A549 (cell line): ENCODE results near the gene EMILIN1. TPM values are rescaled to one million over a fixed set of nuclear protein-coding genes. Genes with fewer than 3 reads are reported as not detected.
A peak's percentile ranks its signal among the peaks of the same experiment; 100 is the strongest.

ENCODE experiments used
- ATAC-seq, 2 experiments: fragments of 200-7000 bp in 1 of 2; fragments of >200 bp in 1 of 2; cut with Nextera tagmentation in 1 of 2; cut with Tn5 transposase in 1 of 2; 3 replicates each; pipeline versions ENCODE4 v1.8.0 to v1.9.1; 2018 to 2020; ENCODE audit warnings: mild to moderate bottlenecking in 1 of 2, moderate library complexity in 1 of 2
- CTCF ChIA-PET: fragments of 300-600 bp; sonication (Branson Sonifier 250); formaldehyde crosslinking; extraction: SDS; loops from one replicate; lab custom pipeline; 2021; ENCODE audit warnings: antibody characterized with exemption, inconsistent platforms; lab: Yijun Ruan, JAX
- POLR2A ChIA-PET: fragments of 350-600 bp; formaldehyde crosslinking; extraction: SDS; loops from one replicate; lab custom pipeline; 2021; ENCODE audit warnings: antibody characterized with exemption, inconsistent platforms; lab: Yijun Ruan, JAX
- DNase-seq, 2 experiments: peaks; one replicate each; pipeline versions ENCODE4 v3.0.0 to v3.0.0-alpha.2; 2011 to 2016; ENCODE audit warnings: low read depth in 1 of 2, low spot score in 1 of 2
- FAIRE-seq: peaks from 2 replicates; lab custom pipeline; 2011; peaks lifted over from hg19 to GRCh38; lab: Jason Lieb, UNC
- H3K27ac ChIP-seq, 2 experiments: fragments of >200 bp; sonication (Bioruptor Twin); formaldehyde crosslinking; 3 replicates each; pipeline ENCODE4 v1.5.1; 2016 to 2017
- H3K4me1 ChIP-seq: fragments of >200 bp; sonication (Bioruptor Twin); formaldehyde crosslinking; 3 replicates; pipeline ENCODE4 v1.6.1; 2016
- H3K4me2 ChIP-seq: fragments of >200 bp; sonication (Bioruptor Twin); formaldehyde crosslinking; 3 replicates; pipeline ENCODE4 v1.6.1; 2016
- H3K4me3 ChIP-seq: fragments of >200 bp; sonication (Bioruptor Twin); formaldehyde crosslinking; 3 replicates; pipeline ENCODE4 v1.5.1; 2016
- H3K9me3 ChIP-seq: fragments of >200 bp; sonication (Bioruptor Twin); formaldehyde crosslinking; 3 replicates; pipeline ENCODE4 v1.6.1; 2016
- BHLHE40 ChIP-seq: IDR thresholded peaks from 2 replicates; pipeline ENCODE4 v1.6.1; 2012; ENCODE audit warnings: low read depth, low read length, inconsistent platforms
- CBX8 ChIP-seq: fragments of 200-600 bp; sonication (generic); IDR thresholded peaks from 2 replicates; pipeline ENCODE4 v1.6.1; 2016
- EP300 ChIP-seq, 2 experiments: fragments of >200 bp; sonication (Bioruptor Twin); formaldehyde crosslinking; IDR thresholded peaks; 2 replicates in 1 of 2; 3 replicates in 1 of 2; pipeline ENCODE4 v1.6.1; 2016 to 2017
- FOSB ChIP-seq: fragments of 250-450 bp; sonication (Bioruptor Pico); IDR thresholded peaks from 2 replicates; pipeline ENCODE4 v1.5.0; 2020; ENCODE audit warnings: mild to moderate bottlenecking, moderate library complexity
- HDAC2 ChIP-seq: fragments of 200-600 bp; sonication (generic); IDR thresholded peaks from 2 replicates; pipeline ENCODE4 v1.6.1; 2016
- HEYL ChIP-seq: fragments of 250-450 bp; sonication (Bioruptor Pico); IDR thresholded peaks from 2 replicates; pipeline ENCODE4 v1.8.0; 2021; ENCODE audit warnings: mild to moderate bottlenecking, moderate library complexity
- HOXA7 ChIP-seq: fragments of 250-450 bp; sonication (Bioruptor Pico); IDR thresholded peaks from 2 replicates; pipeline ENCODE4 v1.5.0; 2020; ENCODE audit warnings: mild to moderate bottlenecking, moderate library complexity
- HOXB13 ChIP-seq: fragments of 250-450 bp; sonication (Bioruptor Pico); IDR thresholded peaks from 2 replicates; pipeline ENCODE4 v1.5.0; 2020; ENCODE audit warnings: low read depth, mild to moderate bottlenecking, moderate library complexity
- MAFK ChIP-seq: fragments of 450-650 bp; IDR thresholded peaks from 2 replicates; pipeline ENCODE4 v1.6.1; 2014; ENCODE audit not compliant: partially characterized antibody
- NPAS2 ChIP-seq: fragments of 250-450 bp; sonication (Bioruptor Pico); IDR thresholded peaks from 2 replicates; pipeline ENCODE4 v1.8.0; 2022; ENCODE audit warnings: mild to moderate bottlenecking, moderate library complexity, borderline replicate concordance
- POLR2A ChIP-seq: IDR thresholded peaks from 2 replicates; pipeline ENCODE4 v1.6.1; 2012; ENCODE audit warnings: mild to moderate bottlenecking, low read length
- RCOR1 ChIP-seq: fragments of 150-350 bp; IDR thresholded peaks from 2 replicates; pipeline ENCODE4 v1.6.1; 2014; ENCODE audit warnings: antibody characterized with exemption, low read length, low read depth
- RFX5 ChIP-seq: fragments of 450-650 bp; IDR thresholded peaks from 2 replicates; pipeline ENCODE4 v1.7.1; 2014; ENCODE audit warnings: antibody characterized with exemption, mild to moderate bottlenecking, moderate library complexity
- TFCP2L1 ChIP-seq: fragments of 250-450 bp; sonication (Bioruptor Pico); IDR thresholded peaks from 2 replicates; pipeline ENCODE4 v1.5.0; 2021; ENCODE audit warnings: mild to moderate bottlenecking
- TP53 ChIP-seq: fragments of 250-450 bp; sonication (Bioruptor Pico); IDR thresholded peaks from 2 replicates; pipeline ENCODE4 v1.5.0; 2021; ENCODE audit warnings: mild to moderate bottlenecking, moderate library complexity
- ZSCAN20 ChIP-seq: fragments of 250-450 bp; sonication (Bioruptor Pico); IDR thresholded peaks from 2 replicates; pipeline ENCODE4 v1.8.0; 2022; ENCODE audit warnings: mild to moderate bottlenecking, moderate library complexity
- WGBS: methylation state at CpG from one replicate; pipeline ENCODE4 v1.1.6; 2017; ENCODE audit errors: missing lambda C conversion rate; 5-methylcytosine and 5-hydroxymethylcytosine counted together
- polyA plus RNA-seq, 4 experiments: library from polyadenylated mRNA; depleted of rRNA in 3 of 4; stranded (reverse); fragments of >200 nt; fragmentation: RNase III in 1 of 4; extraction: RNeasy Plus Mini Kit Qiagen cat#74134 plus additional on column Dnase treatment in 1 of 4; gene quantifications; 2 replicates in 3 of 4; 3 replicates in 1 of 4; pipeline ENCODE4 v1.2.3, GENCODE V29; 2011 to 2017
- TF ChIP-seq, protein P1 (sequence below): IDR thresholded peaks from 2 replicates; pipeline ENCODE4 v1.6.1; 2012; ENCODE audit warnings: low read depth, borderline replicate concordance
- TF ChIP-seq, protein P2 (sequence below): IDR thresholded peaks from 2 replicates; pipeline ENCODE4 v1.6.1; 2012
- TF ChIP-seq, protein P3 (sequence below): fragments of >200 bp; sonication (Bioruptor Twin); formaldehyde crosslinking; IDR thresholded peaks from 2 replicates; pipeline ENCODE4 v1.6.1; 2016
- TF ChIP-seq, protein P4 (sequence below): fragments of >200 bp; sonication (Bioruptor Twin); formaldehyde crosslinking; IDR thresholded peaks from 3 replicates; pipeline ENCODE4 v1.5.1; 2016
- TF ChIP-seq, protein P5 (sequence below): IDR thresholded peaks from 2 replicates; pipeline ENCODE4 v1.6.1; 2012

EMILIN1 gene
- polyA plus RNA-seq, 2 of the 4 experiments (the other 2 are of a cell fraction), result 0.13 to 0.49 TPM

DNA sequence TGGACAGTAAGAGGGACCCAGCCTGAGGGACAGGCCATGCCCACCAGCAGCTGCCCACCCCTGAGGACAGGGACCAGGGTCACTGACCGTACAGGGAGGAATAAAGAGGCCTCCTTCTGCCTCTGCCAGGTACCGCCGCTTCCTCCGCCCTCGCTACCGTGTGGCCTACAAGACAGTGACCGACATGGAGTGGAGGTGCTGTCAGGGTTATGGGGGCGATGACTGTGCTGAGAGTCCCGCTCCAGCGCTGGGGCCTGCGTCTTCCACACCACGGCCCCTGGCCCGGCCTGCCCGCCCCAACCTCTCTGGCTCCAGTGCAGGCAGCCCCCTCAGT lies 2.2 kb downstream of the EMILIN1 start:
- Histone ChIP-seq H3K4me2 (no peak overlapping the region), H3K4me1 (peaks cover 12% of the 10 kb centered on the region)
- TF ChIP-seq HEYL (CRISPR knock-in tag) (no peak), TP53 (CRISPR knock-in tag) (no peak), HOXA7 (CRISPR knock-in tag) (no peak), HDAC2 (no peak), BHLHE40 (no peak), POLR2A (no peak), NPAS2 (no peak), HOXB13 (no peak), CBX8 (no peak)
- TF ChIP-seq, protein P1, sequence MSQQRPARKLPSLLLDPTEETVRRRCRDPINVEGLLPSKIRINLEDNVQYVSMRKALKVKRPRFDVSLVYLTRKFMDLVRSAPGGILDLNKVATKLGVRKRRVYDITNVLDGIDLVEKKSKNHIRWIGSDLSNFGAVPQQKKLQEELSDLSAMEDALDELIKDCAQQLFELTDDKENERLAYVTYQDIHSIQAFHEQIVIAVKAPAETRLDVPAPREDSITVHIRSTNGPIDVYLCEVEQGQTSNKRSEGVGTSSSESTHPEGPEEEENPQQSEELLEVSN, result no peak
- TF ChIP-seq, protein P2, sequence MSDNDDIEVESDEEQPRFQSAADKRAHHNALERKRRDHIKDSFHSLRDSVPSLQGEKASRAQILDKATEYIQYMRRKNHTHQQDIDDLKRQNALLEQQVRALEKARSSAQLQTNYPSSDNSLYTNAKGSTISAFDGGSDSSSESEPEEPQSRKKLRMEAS, result no peak
- TF ChIP-seq, all 56 proteins: peak for 0
- ATAC-seq (no peak), FAIRE-seq (no peak), DNase-seq (no peak)
- 96% methylated on average over 14 of the region's 14 CpGs for WGBS
- ChIA-PET POLR2A (interaction anchor here (1.0 to 3.3 kb wide), 4 partner anchors 8 to 29 kb away, joined by 3 to 18 read pairs (median 10); partner anchors contain the start of genes AGBL5 and OST4), CTCF (interaction anchor here (0.6 to 15.3 kb wide), 15 partner anchors 10 to 278 kb away, joined by 3 to 253 read pairs (median 4); partner anchors contain the start of genes AGBL5 and OST4)
- Histone ChIP-seq H3K27ac (peak overlapping the region in 1 of 2 experiments; percentile 41; a peak in 1 of 6 replicates), H3K4me3 (no peak overlapping the region), H3K9me3 (no peaks in the 10 kb centered on the region)

DNA sequence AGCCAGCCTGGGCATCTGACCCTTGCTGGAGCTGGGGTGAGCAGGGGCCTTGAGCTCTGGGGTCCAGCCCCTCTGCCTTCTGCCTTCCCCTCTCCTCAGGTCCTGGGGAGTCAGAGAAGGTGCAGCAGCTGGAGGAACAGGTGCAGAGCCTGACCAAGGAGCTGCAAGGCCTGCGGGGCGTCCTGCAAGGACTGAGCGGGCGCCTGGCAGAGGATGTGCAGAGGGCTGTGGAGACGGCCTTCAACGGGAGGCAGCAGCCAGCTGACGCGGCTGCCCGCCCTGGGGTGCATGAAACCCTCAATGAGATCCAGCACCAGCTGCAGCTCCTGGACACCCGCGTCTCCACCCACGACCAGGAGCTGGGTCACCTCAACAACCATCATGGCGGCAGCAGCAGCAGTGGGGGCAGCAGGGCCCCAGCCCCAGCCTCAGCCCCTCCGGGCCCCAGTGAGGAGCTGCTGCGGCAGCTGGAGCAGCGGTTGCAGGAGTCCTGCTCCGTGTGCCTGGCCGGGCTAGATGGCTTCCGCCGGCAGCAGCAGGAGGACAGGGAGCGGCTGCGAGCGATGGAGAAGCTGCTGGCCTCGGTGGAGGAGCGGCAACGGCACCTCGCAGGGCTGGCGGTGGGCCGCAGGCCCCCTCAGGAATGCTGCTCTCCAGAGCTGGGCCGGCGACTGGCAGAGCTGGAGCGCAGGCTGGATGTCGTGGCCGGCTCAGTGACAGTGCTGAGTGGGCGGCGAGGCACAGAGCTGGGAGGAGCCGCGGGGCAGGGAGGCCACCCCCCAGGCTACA lies 3.8 kb downstream of the EMILIN1 start:
- no peaks in the 10 kb centered on the region for H3K9me3 ChIP-seq
- ATAC-seq (no peak), DNase-seq (no peak), FAIRE-seq (no peak)
- no peak overlapping the region for H3K4me3 ChIP-seq
- WGBS, result 92% methylated on average over 32 of the region's 38 CpGs
- H3K4me1 ChIP-seq, result peaks cover 13% of the 10 kb centered on the region
- ChIA-PET CTCF (interaction anchor here (1.1 to 15.3 kb wide), 15 partner anchors 10 to 236 kb away, joined by 3 to 253 read pairs (median 5); partner anchors contain the start of genes AGBL5, OST4 and TMEM214), POLR2A (interaction anchor here (0.6 to 3.3 kb wide), 5 partner anchors 9 to 236 kb away, joined by 4 to 18 read pairs (median 7); partner anchors contain the start of genes AGBL5 and OST4)
- peak overlapping the region; percentile 69 to 83; a peak in 5 of 6 replicates for H3K27ac ChIP-seq
- TF ChIP-seq EP300 (IDR thresholded peaks at IDR 0.05) (no peak), TFCP2L1 (CRISPR knock-in tag) (no peak), FOSB (CRISPR knock-in tag) (no peak), ZSCAN20 (CRISPR knock-in tag) (no peak), MAFK (no peak), HEYL (CRISPR knock-in tag) (no peak), RCOR1 (no peak), RFX5 (no peak)
- TF ChIP-seq, protein P3, sequence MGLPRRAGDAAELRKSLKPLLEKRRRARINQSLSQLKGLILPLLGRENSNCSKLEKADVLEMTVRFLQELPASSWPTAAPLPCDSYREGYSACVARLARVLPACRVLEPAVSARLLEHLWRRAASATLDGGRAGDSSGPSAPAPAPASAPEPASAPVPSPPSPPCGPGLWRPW, result no peak
- TF ChIP-seq, protein P4, sequence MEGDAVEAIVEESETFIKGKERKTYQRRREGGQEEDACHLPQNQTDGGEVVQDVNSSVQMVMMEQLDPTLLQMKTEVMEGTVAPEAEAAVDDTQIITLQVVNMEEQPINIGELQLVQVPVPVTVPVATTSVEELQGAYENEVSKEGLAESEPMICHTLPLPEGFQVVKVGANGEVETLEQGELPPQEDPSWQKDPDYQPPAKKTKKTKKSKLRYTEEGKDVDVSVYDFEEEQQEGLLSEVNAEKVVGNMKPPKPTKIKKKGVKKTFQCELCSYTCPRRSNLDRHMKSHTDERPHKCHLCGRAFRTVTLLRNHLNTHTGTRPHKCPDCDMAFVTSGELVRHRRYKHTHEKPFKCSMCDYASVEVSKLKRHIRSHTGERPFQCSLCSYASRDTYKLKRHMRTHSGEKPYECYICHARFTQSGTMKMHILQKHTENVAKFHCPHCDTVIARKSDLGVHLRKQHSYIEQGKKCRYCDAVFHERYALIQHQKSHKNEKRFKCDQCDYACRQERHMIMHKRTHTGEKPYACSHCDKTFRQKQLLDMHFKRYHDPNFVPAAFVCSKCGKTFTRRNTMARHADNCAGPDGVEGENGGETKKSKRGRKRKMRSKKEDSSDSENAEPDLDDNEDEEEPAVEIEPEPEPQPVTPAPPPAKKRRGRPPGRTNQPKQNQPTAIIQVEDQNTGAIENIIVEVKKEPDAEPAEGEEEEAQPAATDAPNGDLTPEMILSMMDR, result no peak
- TF ChIP-seq, protein P5, sequence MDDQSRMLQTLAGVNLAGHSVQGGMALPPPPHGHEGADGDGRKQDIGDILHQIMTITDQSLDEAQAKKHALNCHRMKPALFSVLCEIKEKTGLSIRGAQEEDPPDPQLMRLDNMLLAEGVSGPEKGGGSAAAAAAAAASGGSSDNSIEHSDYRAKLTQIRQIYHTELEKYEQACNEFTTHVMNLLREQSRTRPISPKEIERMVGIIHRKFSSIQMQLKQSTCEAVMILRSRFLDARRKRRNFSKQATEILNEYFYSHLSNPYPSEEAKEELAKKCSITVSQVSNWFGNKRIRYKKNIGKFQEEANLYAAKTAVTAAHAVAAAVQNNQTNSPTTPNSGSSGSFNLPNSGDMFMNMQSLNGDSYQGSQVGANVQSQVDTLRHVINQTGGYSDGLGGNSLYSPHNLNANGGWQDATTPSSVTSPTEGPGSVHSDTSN, result no peak
- peak overlapping the region; percentile 79; the same call in 2 of the 3 replicates for H3K4me2 ChIP-seq
